HFF-Myc (cell line): ENCODE measurements around the gene SLC6A7.

Experiments
- DNase-seq: peaks from one replicate; pipeline ENCODE4 v3.0.0-alpha.2; 2011; ENCODE audit warnings: low read depth; ENCODE audit errors: extremely low read depth
- H3K4me3 ChIP-seq: replicated peaks from 2 replicates; pipeline ENCODE4 v1.5.1; 2011; ENCODE audit warnings: low read depth, mild to moderate bottlenecking, control low read depth, low read length
- TF ChIP-seq, protein P1 (sequence below): IDR thresholded peaks from 2 replicates; pipeline ENCODE4 v1.5.1; 2012; ENCODE audit warnings: mild to moderate bottlenecking, low read depth, low read length, control low read depth; ENCODE audit errors: missing control alignments

SLC6A7 gene

DNA sequence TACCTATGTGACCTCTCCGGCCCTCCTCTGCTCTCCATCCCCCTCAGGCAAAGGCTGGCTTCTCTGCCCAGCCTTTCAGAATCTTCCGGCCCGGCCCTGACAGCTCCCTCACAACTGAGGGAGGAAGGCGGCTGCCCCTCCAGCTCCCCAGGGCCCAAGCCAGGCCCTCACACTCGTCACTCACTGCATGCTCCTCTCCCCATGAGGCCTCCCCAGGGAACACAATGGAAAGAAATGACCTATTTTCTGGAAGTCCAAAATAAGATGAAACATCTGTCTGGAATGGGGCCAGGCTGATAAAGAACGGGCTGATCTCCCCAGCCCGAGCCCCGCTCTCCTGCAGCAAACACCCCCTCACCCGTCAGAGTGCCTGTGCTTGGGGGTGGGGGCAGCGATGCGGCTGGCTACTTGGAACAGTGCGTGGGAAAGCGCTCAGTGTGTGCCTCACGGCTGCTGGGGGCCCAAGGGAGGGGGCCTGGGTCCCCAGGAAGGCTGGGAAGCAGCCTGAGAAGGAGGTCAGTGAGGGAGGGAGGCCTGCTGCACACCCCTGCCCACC is 45.5 kb upstream of the SLC6A7 start:
- TF ChIP-seq, protein P1, sequence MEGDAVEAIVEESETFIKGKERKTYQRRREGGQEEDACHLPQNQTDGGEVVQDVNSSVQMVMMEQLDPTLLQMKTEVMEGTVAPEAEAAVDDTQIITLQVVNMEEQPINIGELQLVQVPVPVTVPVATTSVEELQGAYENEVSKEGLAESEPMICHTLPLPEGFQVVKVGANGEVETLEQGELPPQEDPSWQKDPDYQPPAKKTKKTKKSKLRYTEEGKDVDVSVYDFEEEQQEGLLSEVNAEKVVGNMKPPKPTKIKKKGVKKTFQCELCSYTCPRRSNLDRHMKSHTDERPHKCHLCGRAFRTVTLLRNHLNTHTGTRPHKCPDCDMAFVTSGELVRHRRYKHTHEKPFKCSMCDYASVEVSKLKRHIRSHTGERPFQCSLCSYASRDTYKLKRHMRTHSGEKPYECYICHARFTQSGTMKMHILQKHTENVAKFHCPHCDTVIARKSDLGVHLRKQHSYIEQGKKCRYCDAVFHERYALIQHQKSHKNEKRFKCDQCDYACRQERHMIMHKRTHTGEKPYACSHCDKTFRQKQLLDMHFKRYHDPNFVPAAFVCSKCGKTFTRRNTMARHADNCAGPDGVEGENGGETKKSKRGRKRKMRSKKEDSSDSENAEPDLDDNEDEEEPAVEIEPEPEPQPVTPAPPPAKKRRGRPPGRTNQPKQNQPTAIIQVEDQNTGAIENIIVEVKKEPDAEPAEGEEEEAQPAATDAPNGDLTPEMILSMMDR = no peak
- H3K4me3 ChIP-seq = peak overlapping the region; percentile 13
- DNase-seq = no peak

- no peak for DNase-seq
- TF ChIP-seq, protein P1 = no peak
- H3K4me3 ChIP-seq = no peak overlapping the region
These were observed 45.0 kb upstream of the SLC6A7 start for GRCh38 chr5:150144879-150145278.

DNA sequence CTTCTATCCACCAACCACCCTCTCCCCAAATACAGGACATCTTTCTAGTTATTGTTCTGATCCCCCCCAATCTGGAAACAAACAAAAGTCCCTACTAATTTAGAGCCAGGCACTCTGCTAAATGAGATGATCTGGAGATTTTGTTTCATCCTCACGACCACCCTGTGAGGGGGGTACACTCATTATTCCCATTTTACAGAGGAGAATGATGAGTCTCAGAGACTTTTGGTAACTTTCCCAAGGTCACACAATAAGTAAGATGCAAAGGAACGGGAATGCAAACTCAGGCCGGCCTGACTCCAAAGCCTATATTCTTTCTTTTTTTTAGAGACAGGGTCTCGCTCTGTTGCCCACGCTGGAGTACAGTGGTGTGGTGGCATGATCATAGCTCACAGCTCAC is 43.6 kb upstream of the SLC6A7 start:
- TF ChIP-seq, protein P1 = no peak
- DNase-seq = no peak
- no peak overlapping the region for H3K4me3 ChIP-seq

DNA sequence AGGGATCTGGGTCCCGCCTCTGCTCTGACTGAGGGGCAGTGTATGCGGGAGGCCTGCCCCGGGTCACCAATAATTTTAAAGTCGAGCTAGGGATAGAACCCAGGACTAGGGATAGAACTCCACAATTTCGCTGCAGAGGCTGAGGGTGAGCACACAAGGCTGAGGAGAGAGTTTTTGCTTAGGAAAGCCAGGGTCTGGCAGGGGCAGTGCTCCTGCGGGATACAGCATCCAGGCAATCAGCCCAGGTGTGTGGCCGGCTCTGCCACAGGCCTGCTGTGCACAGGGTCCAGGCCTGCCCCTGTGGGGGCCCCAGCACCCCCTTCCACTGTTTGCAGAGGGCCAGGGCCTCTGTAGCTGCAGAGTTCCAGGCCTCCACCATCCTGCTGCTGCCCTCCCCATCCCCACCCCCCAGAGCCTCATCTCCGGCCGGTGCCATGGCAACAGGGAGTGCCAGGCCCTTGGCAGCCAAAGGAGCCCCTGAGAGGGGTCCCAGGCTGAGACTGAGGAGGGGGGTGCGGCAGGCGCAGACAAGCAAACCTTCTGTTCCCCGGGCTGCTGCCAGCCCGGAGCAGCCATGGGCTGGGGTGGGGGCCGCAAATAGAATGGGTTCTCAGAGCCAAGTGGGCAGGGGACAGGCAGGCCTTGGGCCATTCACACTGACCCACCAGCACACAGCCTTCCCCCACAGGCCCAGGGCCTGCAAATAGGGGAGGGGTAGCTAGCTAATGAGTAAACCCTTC is 42.8 kb upstream of the SLC6A7 start:
- TF ChIP-seq, protein P1 = no peak
- DNase-seq = no peak
- no peak overlapping the region for H3K4me3 ChIP-seq

DNA sequence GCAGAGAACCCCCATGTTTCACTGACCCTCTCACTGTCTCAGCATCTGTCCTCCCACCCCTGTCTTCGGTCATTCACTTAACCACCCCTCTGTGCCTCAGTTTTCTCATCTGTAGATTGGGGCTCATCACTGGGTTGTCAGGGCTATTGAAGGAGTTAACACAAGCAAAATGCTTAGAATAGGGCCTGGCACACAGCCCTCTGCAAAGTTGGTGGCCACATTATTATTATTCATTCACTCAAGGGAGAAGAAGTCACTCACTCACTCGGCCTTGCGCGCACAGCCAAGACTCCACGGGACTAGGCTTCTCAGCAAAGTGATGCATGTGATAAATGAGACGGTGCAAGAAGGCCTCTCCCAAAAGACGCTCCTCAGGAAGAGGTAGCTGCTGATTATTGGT is 42.2 kb upstream of the SLC6A7 start:
- DNase-seq = no peak
- no peak overlapping the region for H3K4me3 ChIP-seq
- TF ChIP-seq, protein P1 = no peak

GRCh38 chr5:150148117-150148927 is 41.5 kb upstream of the SLC6A7 start:
- no peak for DNase-seq

More at GRCh38 chr5:150148117-150148927, 41.5 kb upstream of the SLC6A7 start:
- H3K4me3 ChIP-seq = no peak overlapping the region
- TF ChIP-seq, protein P1 = no peak
